Cardiac fibroblast (primary cell): ENCODE data around the gene TJP1.

ENCODE experiments used
- DNase-seq, 2 donors: peaks; one replicate each; pipeline versions ENCODE4 v3.0.0 to v3.0.0-alpha.2; 2010; ENCODE audit warnings: low read depth in 2 of 2
- H3K4me3 ChIP-seq, 2 donors: replicated peaks in 1 of 2; 1 replicate in 1 of 2; 2 replicates in 1 of 2; pipeline ENCODE4 v1.5.1; 2011; ENCODE audit warnings: low read depth in 2 of 2, low read length in 2 of 2, mild to moderate bottlenecking in 2 of 2, moderate library complexity in 1 of 2
- CTCF ChIP-seq: IDR thresholded peaks from one replicate; pipeline ENCODE4 v1.5.1; 2011; ENCODE audit warnings: low read depth, mild to moderate bottlenecking, low read length, inconsistent platforms

The TJP1 gene

GRCh38 chr15:29689287-29689986 is 132.8 kb downstream of the TJP1 start:
- no peak for DNase-seq
- no peak overlapping the region for H3K4me3 ChIP-seq
- TF ChIP-seq CTCF = no peak

GRCh38 chr15:29688506-29689286 is 133.6 kb downstream of the TJP1 start:
- TF ChIP-seq CTCF = no peak
- DNase-seq = no peak
- no peak overlapping the region for H3K4me3 ChIP-seq

GRCh38 chr15:29687939-29688505 is 134.2 kb downstream of the TJP1 start:
- H3K4me3 ChIP-seq = no peak overlapping the region
- no peak for TF ChIP-seq CTCF
- no peak for DNase-seq

- no peak overlapping the region for H3K4me3 ChIP-seq
- DNase-seq = no peak
- no peak for TF ChIP-seq CTCF
Observed at GRCh38 chr15:29687204-29687815, 135.0 kb downstream of the TJP1 start.

GRCh38 chr15:29686445-29687203 is 135.6 kb downstream of the TJP1 start:
- TF ChIP-seq CTCF = no peak
- no peak for DNase-seq
- H3K4me3 ChIP-seq = no peak overlapping the region

- TF ChIP-seq CTCF = no peak
- H3K4me3 ChIP-seq = no peak overlapping the region
- DNase-seq = no peak
Observed at GRCh38 chr15:29686079-29686425, 136.2 kb downstream of the TJP1 start.
